ENCODE data around the gene TOX3. TPM values are rescaled to one million over a fixed set of nuclear protein-coding genes. Genes with fewer than 3 reads are reported as not detected.

TOX3 gene
- total and polyA plus RNA-seq, 2 donors (not counting 1 experiment from before 2014, with no cell fraction given), result not detected

DNA sequence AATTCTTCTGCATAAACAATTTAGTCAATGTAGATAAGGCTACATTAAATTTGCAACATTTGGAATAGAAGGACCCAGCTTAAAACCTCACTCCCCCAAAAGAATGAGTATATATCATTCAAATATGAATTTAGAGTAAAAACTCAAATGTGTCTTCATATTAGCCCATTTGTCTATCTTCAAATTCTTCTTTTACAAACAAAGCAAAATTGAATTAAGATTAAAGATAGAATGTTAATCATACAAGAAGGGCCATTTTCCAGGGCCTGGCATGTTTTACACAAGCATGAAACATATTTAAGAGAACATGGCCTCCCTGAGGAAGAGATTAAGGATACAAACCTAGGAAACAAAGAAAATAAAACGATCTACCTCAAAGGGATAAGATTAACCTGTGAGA, 8.4 kb downstream of the TOX3 start:
- Mint-ChIP-seq H3K4me3 (no peak overlapping the region), H3K4me1 (no peaks in the 10 kb centered on the region), H3K27me3 (peaks cover 7% of the 10 kb centered on the region), H3K27ac (no peak overlapping the region), H3K9me3 (ENCODE audit: insufficient read depth) (peaks cover 2% of the 10 kb centered on the region)
- Histone ChIP-seq H3K4me1 (ENCODE audit: control insufficient read depth in 2 of 2, insufficient read depth in 2 of 2, low read length in 2 of 2) (no peaks in the 10 kb centered on the region), H3K4me3 (ENCODE audit: control extremely low read depth in 1 of 5, extremely low read depth in 1 of 5, insufficient read depth in 1 of 5, low read depth in 2 of 5, low read length in 4 of 5) (no peak overlapping the region), H3K36me3 (replicated peaks in 1 of 2; ENCODE audit: control extremely low read depth in 1 of 2, control insufficient read depth in 1 of 2, extremely low read depth in 1 of 2, insufficient read depth in 2 of 2, low read length in 1 of 2) (no peaks in the 10 kb centered on the region), H3K27me3 (replicated peaks in 1 of 4; ENCODE audit: control extremely low read depth in 1 of 4, control insufficient read depth in 3 of 4, insufficient read depth in 4 of 4, low read length in 3 of 4) (peaks cover 0 to 10% (median 0%) of the 10 kb centered on the region in 4 experiments), H4K20me1 (ENCODE audit: control insufficient read depth, insufficient read depth, low read length, poor library complexity, severe bottlenecking) (no peaks in the 10 kb centered on the region), H3K9me3 (ENCODE audit: control extremely low read depth in 1 of 3, control insufficient read depth in 2 of 3, insufficient read depth in 1 of 3, low read length in 2 of 3) (no peaks in the 10 kb centered on the region), H2AFZ (ENCODE audit: insufficient read depth, low read depth, low read length, poor library complexity, severe bottlenecking) (no peak overlapping the region), H3K9ac (ENCODE audit: low read length) (no peak overlapping the region), H3K4me2 (replicated peaks; ENCODE audit: low read depth, low read length, poor library complexity, severe bottlenecking) (no peak overlapping the region), H3K79me2 (ENCODE audit: control insufficient read depth, insufficient read depth, low read length) (no peaks in the 10 kb centered on the region), H3K27ac (ENCODE audit: low read length in 2 of 2) (no peak overlapping the region)
- intact Hi-C loops (cut with micrococcal nuclease), result no loop called here
- no peak for DNase-seq
- TF ChIP-seq EZH2 (IDR thresholded peaks at IDR 0.05; ENCODE audit: borderline replicate concordance, insufficient read depth, low read depth, low read length, poor library complexity, severe bottlenecking) (no peak), CTCF (IDR thresholded peaks at IDR 0.05) (no peak)
- WGBS (ENCODE audit: insufficient coverage), result no CpG with 5 or more reads among the region's 1 CpG
- CTCF ChIA-PET, result no interaction called here
- no peak for ATAC-seq (ENCODE audit: low read depth)
- POLR2A ChIA-PET, result no interaction called here

DNA sequence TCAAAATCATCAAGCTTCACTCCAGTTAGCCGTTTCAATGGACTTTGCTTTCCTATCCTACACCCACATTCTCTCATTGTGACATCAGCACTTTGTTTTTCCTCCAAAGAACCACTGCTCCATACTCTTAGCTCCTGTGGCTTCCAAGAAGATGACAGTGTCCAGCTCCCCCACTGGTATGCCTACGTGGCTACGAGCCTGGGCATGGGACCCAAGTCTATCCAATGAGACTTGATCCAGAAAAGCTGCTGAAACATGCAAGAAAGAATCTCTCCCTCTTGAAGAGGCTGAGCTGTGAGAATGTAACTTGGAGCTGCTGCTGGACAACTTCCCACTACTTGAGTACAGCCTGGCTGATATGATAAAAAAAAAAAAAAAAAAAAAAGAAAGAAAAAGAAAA, 9.4 kb downstream of the TOX3 start:
- intact Hi-C loops (cut with micrococcal nuclease), result no loop called here
- H3K9me3 Mint-ChIP-seq (ENCODE audit: insufficient read depth), result peaks cover 2% of the 10 kb centered on the region
- Histone ChIP-seq H3K9me3 (ENCODE audit: control extremely low read depth in 1 of 3, control insufficient read depth in 2 of 3, insufficient read depth in 1 of 3, low read length in 2 of 3) (no peaks in the 10 kb centered on the region), H2AFZ (ENCODE audit: insufficient read depth, low read depth, low read length, poor library complexity, severe bottlenecking) (no peak overlapping the region), H3K9ac (ENCODE audit: low read length) (no peak overlapping the region), H3K4me3 (ENCODE audit: control extremely low read depth in 1 of 5, extremely low read depth in 1 of 5, insufficient read depth in 1 of 5, low read depth in 2 of 5, low read length in 4 of 5) (no peak overlapping the region), H3K27ac (ENCODE audit: low read length in 2 of 2) (no peak overlapping the region), H3K36me3 (replicated peaks in 1 of 2; ENCODE audit: control extremely low read depth in 1 of 2, control insufficient read depth in 1 of 2, extremely low read depth in 1 of 2, insufficient read depth in 2 of 2, low read length in 1 of 2) (no peaks in the 10 kb centered on the region), H3K4me2 (replicated peaks; ENCODE audit: low read depth, low read length, poor library complexity, severe bottlenecking) (no peak overlapping the region), H3K4me1 (ENCODE audit: control insufficient read depth in 2 of 2, insufficient read depth in 2 of 2, low read length in 2 of 2) (no peaks in the 10 kb centered on the region), H3K79me2 (ENCODE audit: control insufficient read depth, insufficient read depth, low read length) (no peaks in the 10 kb centered on the region), H4K20me1 (ENCODE audit: control insufficient read depth, insufficient read depth, low read length, poor library complexity, severe bottlenecking) (no peaks in the 10 kb centered on the region), H3K27me3 (replicated peaks in 1 of 4; ENCODE audit: control extremely low read depth in 1 of 4, control insufficient read depth in 3 of 4, insufficient read depth in 4 of 4, low read length in 3 of 4) (peaks cover 0 to 2% (median 0%) of the 10 kb centered on the region in 4 experiments)
- ATAC-seq (ENCODE audit: low read depth) (no peak), DNase-seq (no peak)
- H3K27ac Mint-ChIP-seq, result no peak overlapping the region
- TF ChIP-seq CTCF (IDR thresholded peaks at IDR 0.05) (no peak), EZH2 (IDR thresholded peaks at IDR 0.05; ENCODE audit: borderline replicate concordance, insufficient read depth, low read depth, low read length, poor library complexity, severe bottlenecking) (no peak)
- CTCF ChIA-PET, result no interaction called here
- peaks cover 1% of the 10 kb centered on the region for H3K27me3 Mint-ChIP-seq
- WGBS (ENCODE audit: insufficient coverage), result 44% methylated on average over 3 of the region's 3 CpGs
- POLR2A ChIA-PET, result no interaction called here
- no peak overlapping the region for H3K4me3 Mint-ChIP-seq
- H3K4me1 Mint-ChIP-seq, result no peaks in the 10 kb centered on the region
